Measurements from ENCODE around the gene THUMPD1. TPM values are rescaled to one million over a fixed set of nuclear protein-coding genes. Genes with fewer than 3 reads are reported as not detected.

THUMPD1 gene
- polyA plus RNA-seq, 1 of the 3 experiments (the other 2 are of a cell fraction), result 24.8 TPM

GRCh38 chr16:20740901-20741521, 607 bp downstream of the THUMPD1 start:
- Histone ChIP-seq H2AFZ (ENCODE audit: low read depth) (peak overlapping the region; percentile 99; the same call in 1 of the 2 replicates), H3K27me3 (ENCODE audit: insufficient read depth) (no peaks in the 10 kb centered on the region), H3F3A (replicated peaks; ENCODE audit: insufficient read depth) (no peaks in the 10 kb centered on the region), H3K9me3 (no peaks in the 10 kb centered on the region), H3K79me2 (ENCODE audit: insufficient read depth) (peaks cover 44% of the 10 kb centered on the region), H3K36me3 (replicated peaks in 1 of 2; ENCODE audit: control insufficient read depth in 1 of 2, insufficient read depth in 2 of 2, low read length in 1 of 2) (peaks cover 28 to 30% of the 10 kb centered on the region in 2 experiments), H4K20me1 (ENCODE audit: insufficient read depth) (peaks cover 47% of the 10 kb centered on the region), H3K27ac (ENCODE audit: low read depth in 2 of 2, low read length in 1 of 2) (peak overlapping the region; percentile 91; a peak in 3 of 4 replicates), H3K4me3 (ENCODE audit: low read depth in 2 of 2, low read length in 1 of 2) (peak overlapping the region; percentile 94 to 99), H3K4me2 (peak overlapping the region; percentile 87), H3K4me1 (ENCODE audit: control insufficient read depth in 1 of 2, insufficient read depth in 2 of 2, low read depth in 1 of 2, low read length in 1 of 2) (peaks cover 4 to 7% of the 10 kb centered on the region in 2 experiments; a peak in 1 of 4 replicates), H3K9ac (peak overlapping the region; percentile 88), H3K9me2 (no peaks in the 10 kb centered on the region)
- ChIA-PET POLR2A (interaction anchor here (1.5 kb wide), 1 partner anchor 65 kb away, joined by 5 read pairs; the partner anchor contains the start of genes ERI2 and REXO5), CTCF (interaction anchor here (0.9 to 1.4 kb wide), 2 partner anchors 11 to 15 kb away, joined by 4 to 5 read pairs; no protein-coding TSS in a partner anchor)
- TF ChIP-seq NRF1 (IDR thresholded peaks at IDR 0.05; ENCODE audit: low read depth, low read length), result peak; percentile 67
- no peak for TF ChIP-seq GATA2 (CRISPR knock-in tag; IDR thresholded peaks at IDR 0.05)
- WGBS (ENCODE audit: low lambda C conversion rate), result under 1% methylated on average over 25 of the region's 36 CpGs
- peak; percentile 91 for DNase-seq

- Histone ChIP-seq H4K20me1 (ENCODE audit: insufficient read depth) (peaks cover 47% of the 10 kb centered on the region), H3K9me2 (no peaks in the 10 kb centered on the region), H3K27me3 (ENCODE audit: insufficient read depth) (no peaks in the 10 kb centered on the region), H3K9me3 (no peaks in the 10 kb centered on the region), H3K4me2 (peak overlapping the region; percentile 87), H3K79me2 (ENCODE audit: insufficient read depth) (peaks cover 44% of the 10 kb centered on the region), H3K4me1 (ENCODE audit: control insufficient read depth in 1 of 2, insufficient read depth in 2 of 2, low read depth in 1 of 2, low read length in 1 of 2) (peaks cover 4 to 7% of the 10 kb centered on the region in 2 experiments; a peak in 1 of 4 replicates), H3K36me3 (replicated peaks in 1 of 2; ENCODE audit: control insufficient read depth in 1 of 2, insufficient read depth in 2 of 2, low read length in 1 of 2) (peaks cover 36 to 38% of the 10 kb centered on the region in 2 experiments), H2AFZ (ENCODE audit: low read depth) (no peak overlapping the region), H3K9ac (peak overlapping the region; percentile 73), H3K4me3 (ENCODE audit: low read depth in 2 of 2, low read length in 1 of 2) (peak overlapping the region; percentile 94 to 99), H3K27ac (ENCODE audit: low read depth in 2 of 2, low read length in 1 of 2) (peak overlapping the region in 1 of 2 experiments; percentile 91; a peak in 1 of 4 replicates), H3F3A (replicated peaks; ENCODE audit: insufficient read depth) (no peaks in the 10 kb centered on the region)
- ChIA-PET POLR2A (interaction anchor here (1.5 kb wide), 1 partner anchor 66 kb away, joined by 5 read pairs; the partner anchor contains the start of genes ERI2 and REXO5), CTCF (interaction anchor here (0.9 to 1.4 kb wide), 2 partner anchors 11 to 14 kb away, joined by 4 to 5 read pairs; no protein-coding TSS in a partner anchor)
- peak; percentile 6 for DNase-seq
- TF ChIP-seq PBX3 (IDR thresholded peaks at IDR 0.05) (no peak), CTCF (IDR thresholded peaks at IDR 0.05) (peak; percentile 59)
- 32% methylated on average over 11 of the region's 11 CpGs for WGBS (ENCODE audit: low lambda C conversion rate)
Observed at GRCh38 chr16:20740007-20740883, 1.4 kb downstream of the THUMPD1 start.
